Measurements from ENCODE around the gene PDZD2. TPM values are rescaled to one million over a fixed set of nuclear protein-coding genes. Genes with fewer than 3 reads are reported as not detected.

Gene PDZD2
- total and polyA plus RNA-seq, 12 donors: 2.2 to 10.3 (median 5.0) TPM

GRCh38 chr5:31944684-31945445 is 305.9 kb downstream of the PDZD2 start:
- intact Hi-C loops (cut with DNase I): no loop called here
- Histone ChIP-seq H3K4me3 (no peak overlapping the region), H3K9me3 (replicated peaks in 1 of 3) (no peaks in the 10 kb centered on the region), H3K4me1 (replicated peaks in 1 of 2) (no peaks in the 10 kb centered on the region), H3K27ac (no peak overlapping the region), H3K36me3 (replicated peaks in 1 of 2) (no peaks in the 10 kb centered on the region), H3K27me3 (no peaks in the 10 kb centered on the region)
- TF ChIP-seq CTCF (IDR thresholded peaks at IDR 0.05) (no peak), POLR2A (IDR thresholded peaks at IDR 0.05) (no peak)
- DNase-seq: peak in 2 of 7 donors; percentile 22 to 66
- 79 to 88% (median 82%) methylated on average over 11 to 13 of the region's 13 CpGs for WGBS, 4 donors

- no peak for DNase-seq
- no peaks in the 10 kb centered on the region for H3K27me3 ChIP-seq
- TF ChIP-seq CTCF (IDR thresholded peaks at IDR 0.05): no peak
- TF ChIP-seq POLR2A (IDR thresholded peaks at IDR 0.05): no peak
- H3K4me3 ChIP-seq: no peak overlapping the region
- no peaks in the 10 kb centered on the region for H3K36me3 ChIP-seq (replicated peaks in 1 of 2)
- no peak overlapping the region for H3K27ac ChIP-seq
- no peaks in the 10 kb centered on the region for H3K9me3 ChIP-seq (replicated peaks in 1 of 3)
- H3K4me1 ChIP-seq (replicated peaks in 1 of 2): no peaks in the 10 kb centered on the region
- intact Hi-C loops (cut with DNase I): no loop called here
- WGBS, 4 donors: 59 to 81% (median 77%) methylated on average over 5 of the region's 5 CpGs
These were observed 309.1 kb downstream of the PDZD2 start for GRCh38 chr5:31948006-31948405.

GRCh38 chr5:31952067-31952466 is 313.1 kb downstream of the PDZD2 start:
- intact Hi-C loops (cut with DNase I): no loop called here
- no peak for DNase-seq

GRCh38 chr5:31954091-31954490 is 315.2 kb downstream of the PDZD2 start:
- H3K27me3 ChIP-seq: no peaks in the 10 kb centered on the region
- H3K27ac ChIP-seq: no peak overlapping the region
- no peaks in the 10 kb centered on the region for H3K9me3 ChIP-seq (replicated peaks in 1 of 3)
- no peak overlapping the region for H3K4me3 ChIP-seq
- no peaks in the 10 kb centered on the region for H3K36me3 ChIP-seq (replicated peaks in 1 of 2)
- 61 to 72% (median 66%) methylated on average over 3 of the region's 3 CpGs for WGBS, 4 donors
- TF ChIP-seq CTCF (IDR thresholded peaks at IDR 0.05): no peak
- TF ChIP-seq POLR2A (IDR thresholded peaks at IDR 0.05): no peak
- intact Hi-C loops (cut with DNase I): no loop called here
- DNase-seq: no peak
- H3K4me1 ChIP-seq (replicated peaks in 1 of 2): no peaks in the 10 kb centered on the region

More at GRCh38 chr5:31952067-31952466, 313.1 kb downstream of the PDZD2 start:
- no peak for TF ChIP-seq POLR2A (IDR thresholded peaks at IDR 0.05)
- no peak for TF ChIP-seq CTCF (IDR thresholded peaks at IDR 0.05)
- H3K27me3 ChIP-seq: no peaks in the 10 kb centered on the region
- H3K9me3 ChIP-seq (replicated peaks in 1 of 3): no peaks in the 10 kb centered on the region
- H3K4me3 ChIP-seq: no peak overlapping the region
- no peaks in the 10 kb centered on the region for H3K36me3 ChIP-seq (replicated peaks in 1 of 2)
- no peak overlapping the region for H3K27ac ChIP-seq
- H3K4me1 ChIP-seq (replicated peaks in 1 of 2): no peaks in the 10 kb centered on the region
